PC-9 (cell line): ENCODE measurements around the gene CMIP.

ENCODE experiments used
- CTCF ChIP-seq: fragments of 200-600 bp; sonication (generic); conservative IDR thresholded peaks from 2 replicates; pipeline ENCODE4 v1.6.1; 2017; ENCODE audit warnings: mixed run types, antibody characterized with exemption, mild to moderate bottlenecking, moderate library complexity
- EZH2 ChIP-seq: fragments of 200-600 bp; sonication (generic); IDR thresholded peaks from 2 replicates; pipeline ENCODE4 v1.8.0; 2017; ENCODE audit warnings: antibody characterized with exemption, low read depth

GRCh38 chr16:81636298-81636993 lies 191.8 kb downstream of the CMIP start:
- TF ChIP-seq CTCF (no peak), EZH2 (no peak)
